Activated T-cell treated with anti-CD3 and anti-CD28 coated beads, Interleukin-2, amount 50 U/mL, for 24 hours (primary cell): ENCODE measurements around the gene SCART1.
A peak's percentile ranks its signal among the peaks of the same experiment; 100 is the strongest.
"Not testable (repeated sequence)": the region's sequence is repeated elsewhere in the genome, so short reads cannot be mapped to it uniquely, and the experiment has no call there.

Experiments
- DNase-seq: peaks from one replicate; pipeline ENCODE4 v3.0.0-alpha.2; 2020
- H3K27ac Mint-ChIP-seq: 2 replicates; pipeline ENCODE4 v1.8.0; 2020; ENCODE audit warnings: mild to moderate bottlenecking, mixed read lengths
- H3K27me3 Mint-ChIP-seq: 2 replicates; pipeline ENCODE4 v1.8.0; 2020; ENCODE audit warnings: mixed read lengths
- H3K36me3 Mint-ChIP-seq: 2 replicates; pipeline ENCODE4 v1.8.0; 2020; ENCODE audit warnings: low read depth, mixed read lengths
- H3K4me1 Mint-ChIP-seq: 2 replicates; pipeline ENCODE4 v1.8.0; 2020; ENCODE audit warnings: low read depth, mixed read lengths
- H3K4me3 Mint-ChIP-seq: 2 replicates; pipeline ENCODE4 v1.8.0; 2020; ENCODE audit warnings: mild to moderate bottlenecking, moderate library complexity, mixed read lengths
- H3K9me3 Mint-ChIP-seq: 2 replicates; pipeline ENCODE4 v1.8.0; 2020; ENCODE audit warnings: mixed read lengths

The SCART1 gene

GRCh38 chr10:133467286-133467911 is 13.7 kb downstream of the SCART1 start:
- no peaks in the 10 kb centered on the region for H3K4me1 Mint-ChIP-seq
- no peaks in the 10 kb centered on the region for H3K9me3 Mint-ChIP-seq
- H3K4me3 Mint-ChIP-seq, result no peak overlapping the region
- DNase-seq, result no peak
- H3K27ac Mint-ChIP-seq, result no peak overlapping the region
- H3K27me3 Mint-ChIP-seq, result no peaks in the 10 kb centered on the region
- H3K36me3 Mint-ChIP-seq, result peaks cover 17% of the 10 kb centered on the region

GRCh38 chr10:133469205-133469604 is 15.5 kb downstream of the SCART1 start:
- H3K27me3 Mint-ChIP-seq, result not testable (repeated sequence)

GRCh38 chr10:133471300-133472109 is 17.8 kb downstream of the SCART1 start:
- peaks cover 17% of the 10 kb centered on the region for H3K36me3 Mint-ChIP-seq
- H3K27ac Mint-ChIP-seq, result no peak overlapping the region
- H3K27me3 Mint-ChIP-seq, result no peaks in the 10 kb centered on the region

More at GRCh38 chr10:133469205-133469604, 15.5 kb downstream of the SCART1 start:
- not testable (repeated sequence) for H3K27ac Mint-ChIP-seq, H3K4me1 Mint-ChIP-seq, DNase-seq, H3K9me3 Mint-ChIP-seq, H3K4me3 Mint-ChIP-seq
- peaks cover 17% of the 10 kb centered on the region for H3K36me3 Mint-ChIP-seq

GRCh38 chr10:133473270-133473669 is 19.5 kb downstream of the SCART1 start:
- Mint-ChIP-seq H3K27ac (no peak overlapping the region), H3K27me3 (no peaks in the 10 kb centered on the region), H3K4me3 (no peak overlapping the region), H3K4me1 (peaks cover 25% of the 10 kb centered on the region), H3K36me3 (peaks cover 8% of the 10 kb centered on the region), H3K9me3 (no peaks in the 10 kb centered on the region)
- no peak for DNase-seq

More at GRCh38 chr10:133471300-133472109, 17.8 kb downstream of the SCART1 start:
- H3K4me1 Mint-ChIP-seq, result peaks cover 25% of the 10 kb centered on the region
- H3K9me3 Mint-ChIP-seq, result no peaks in the 10 kb centered on the region
- DNase-seq, result no peak
- no peak overlapping the region for H3K4me3 Mint-ChIP-seq

- Mint-ChIP-seq H3K9me3 (no peaks in the 10 kb centered on the region), H3K27me3 (no peaks in the 10 kb centered on the region), H3K4me3 (no peak overlapping the region), H3K4me1 (peaks cover 25% of the 10 kb centered on the region), H3K27ac (peak overlapping the region; percentile 67), H3K36me3 (peaks cover 6% of the 10 kb centered on the region)
- DNase-seq, result no peak
These were observed 20.3 kb downstream of the SCART1 start for GRCh38 chr10:133474027-133474426.

- H3K27me3 Mint-ChIP-seq, result no peaks in the 10 kb centered on the region
- peak overlapping the region; percentile 56 for H3K27ac Mint-ChIP-seq
- peaks cover 25% of the 10 kb centered on the region for H3K4me1 Mint-ChIP-seq
- H3K36me3 Mint-ChIP-seq, result peaks cover 2% of the 10 kb centered on the region
- DNase-seq, result no peak
- H3K9me3 Mint-ChIP-seq, result no peaks in the 10 kb centered on the region
- H3K4me3 Mint-ChIP-seq, result no peak overlapping the region
These were observed 21.1 kb downstream of the SCART1 start for GRCh38 chr10:133474665-133475424.

- Mint-ChIP-seq H3K4me3 (no peak overlapping the region), H3K27me3 (no peaks in the 10 kb centered on the region), H3K36me3 (peaks cover 2% of the 10 kb centered on the region), H3K4me1 (peaks cover 25% of the 10 kb centered on the region), H3K27ac (peak overlapping the region; percentile 56), H3K9me3 (no peaks in the 10 kb centered on the region)
- DNase-seq, result no peak
These were observed 21.6 kb downstream of the SCART1 start for GRCh38 chr10:133475425-133475734.

GRCh38 chr10:133475821-133476640 is 22.3 kb downstream of the SCART1 start:
- Mint-ChIP-seq H3K36me3 (no peaks in the 10 kb centered on the region), H3K27me3 (no peaks in the 10 kb centered on the region), H3K27ac (peak overlapping the region; percentile 26), H3K4me3 (no peak overlapping the region), H3K9me3 (no peaks in the 10 kb centered on the region), H3K4me1 (peaks cover 25% of the 10 kb centered on the region)
- DNase-seq, result no peak

GRCh38 chr10:133476641-133476990 is 22.9 kb downstream of the SCART1 start:
- H3K4me3 Mint-ChIP-seq, result no peak overlapping the region
- no peaks in the 10 kb centered on the region for H3K36me3 Mint-ChIP-seq
- H3K4me1 Mint-ChIP-seq, result peaks cover 25% of the 10 kb centered on the region
- no peaks in the 10 kb centered on the region for H3K27me3 Mint-ChIP-seq
- H3K27ac Mint-ChIP-seq, result no peak overlapping the region
- H3K9me3 Mint-ChIP-seq, result no peaks in the 10 kb centered on the region
- DNase-seq, result no peak

- no peak overlapping the region for H3K27ac Mint-ChIP-seq
- H3K4me1 Mint-ChIP-seq, result no peaks in the 10 kb centered on the region
- peaks cover 35% of the 10 kb centered on the region for H3K9me3 Mint-ChIP-seq
- no peaks in the 10 kb centered on the region for H3K27me3 Mint-ChIP-seq
- peaks cover 12% of the 10 kb centered on the region for H3K36me3 Mint-ChIP-seq
- H3K4me3 Mint-ChIP-seq, result no peak overlapping the region
- DNase-seq, result no peak
These were observed 27.4 kb downstream of the SCART1 start for GRCh38 chr10:133481086-133481643.

- no peak for DNase-seq
- no peaks in the 10 kb centered on the region for H3K27me3 Mint-ChIP-seq
- H3K36me3 Mint-ChIP-seq, result peaks cover 15% of the 10 kb centered on the region
- H3K4me3 Mint-ChIP-seq, result no peak overlapping the region
- H3K4me1 Mint-ChIP-seq, result no peaks in the 10 kb centered on the region
- H3K27ac Mint-ChIP-seq, result no peak overlapping the region
- peaks cover 36% of the 10 kb centered on the region for H3K9me3 Mint-ChIP-seq
These were observed 27.9 kb downstream of the SCART1 start for GRCh38 chr10:133481657-133482056.

- Mint-ChIP-seq H3K36me3 (peaks cover 24% of the 10 kb centered on the region), H3K9me3 (peaks cover 46% of the 10 kb centered on the region), H3K4me3 (no peak overlapping the region), H3K4me1 (peaks cover 1% of the 10 kb centered on the region), H3K27me3 (no peaks in the 10 kb centered on the region), H3K27ac (no peak overlapping the region)
- no peak for DNase-seq
These were observed 31.1 kb downstream of the SCART1 start for GRCh38 chr10:133484818-133485217.

- Mint-ChIP-seq H3K9me3 (peaks cover 48% of the 10 kb centered on the region), H3K27me3 (no peaks in the 10 kb centered on the region), H3K4me1 (peaks cover 7% of the 10 kb centered on the region), H3K4me3 (no peak overlapping the region), H3K27ac (no peak overlapping the region), H3K36me3 (peaks cover 29% of the 10 kb centered on the region)
- no peak for DNase-seq
These were observed 33.3 kb downstream of the SCART1 start for GRCh38 chr10:133487085-133487484.

- Mint-ChIP-seq H3K27ac (no peak overlapping the region), H3K9me3 (peaks cover 35% of the 10 kb centered on the region), H3K4me3 (no peak overlapping the region)
These were observed 34.6 kb downstream of the SCART1 start for GRCh38 chr10:133488354-133488753.

More at GRCh38 chr10:133488354-133488753, 34.6 kb downstream of the SCART1 start:
- Mint-ChIP-seq H3K27me3 (no peaks in the 10 kb centered on the region), H3K4me1 (peaks cover 7% of the 10 kb centered on the region), H3K36me3 (peaks cover 29% of the 10 kb centered on the region)
- DNase-seq, result no peak
